GM12878 (cell line): ENCODE data around the gene OTUB2. TPM values are rescaled to one million over a fixed set of nuclear protein-coding genes. Genes with fewer than 3 reads are reported as not detected.

Source experiments
- BCL11A ChIP-seq: IDR thresholded peaks from 2 replicates; pipeline ENCODE4 v1.6.1; 2011; ENCODE audit warnings: low read depth, low read length
- CBX5 ChIP-seq: sonication (generic); IDR thresholded peaks from 2 replicates; pipeline ENCODE4 v1.6.1; 2016; ENCODE audit warnings: low read depth, moderate library complexity, mild to moderate bottlenecking, inconsistent platforms
- CEBPB ChIP-seq, 2 experiments: fragments of 150-350 bp in 1 of 2; IDR thresholded peaks; 2 replicates each; pipeline ENCODE4 v1.6.1; 2012 to 2014; ENCODE audit warnings: low read depth in 2 of 2, low read length in 2 of 2, borderline replicate concordance in 1 of 2, inconsistent platforms in 1 of 2
- CHD1 ChIP-seq: IDR thresholded peaks from 2 replicates; pipeline ENCODE4 v1.6.1; 2012; ENCODE audit warnings: low read depth, low read length, improper control_type of control experiment
- IRF3 ChIP-seq: fragments of 450-650 bp; IDR thresholded peaks from 2 replicates; pipeline ENCODE4 v1.6.1; 2014; ENCODE audit warnings: mild to moderate bottlenecking
- JUND ChIP-seq: IDR thresholded peaks from 2 replicates; pipeline ENCODE4 v1.6.1; 2012; ENCODE audit warnings: low read depth, mild to moderate bottlenecking, low read length, improper control_type of control experiment, moderate library complexity
- NFYB ChIP-seq: IDR thresholded peaks from 2 replicates; pipeline ENCODE4 v1.6.1; 2011; ENCODE audit warnings: low read depth, mild to moderate bottlenecking, low read length, improper control_type of control experiment, moderate library complexity; ENCODE audit not compliant: insufficient read depth
- NR2C1 ChIP-seq: fragments of 450-650 bp; IDR thresholded peaks from 2 replicates; pipeline ENCODE4 v1.6.1; 2017; ENCODE audit warnings: antibody characterized with exemption, mild to moderate bottlenecking, moderate library complexity
- NR2F1 ChIP-seq: fragments of 450-650 bp; conservative IDR thresholded peaks from 2 replicates; pipeline ENCODE4 v1.6.1; 2017; ENCODE audit warnings: mild to moderate bottlenecking
- RCOR1 ChIP-seq: conservative IDR thresholded peaks from 2 replicates; pipeline ENCODE4 v1.6.1; 2012; ENCODE audit warnings: low read depth, low read length, improper control_type of control experiment
- REST ChIP-seq: IDR thresholded peaks from 2 replicates; pipeline ENCODE4 v1.6.1; 2012; ENCODE audit warnings: mild to moderate bottlenecking, low read depth, low read length
- TBL1XR1 ChIP-seq: IDR thresholded peaks from 2 replicates; pipeline ENCODE4 v1.6.1; 2012; ENCODE audit warnings: low read depth, low read length, improper control_type of control experiment
- ZBTB4 ChIP-seq: fragments of 450-650 bp; formaldehyde crosslinking; IDR thresholded peaks from 2 replicates; pipeline ENCODE4 v1.4.0; 2022; ENCODE audit warnings: mild to moderate bottlenecking, moderate library complexity
- polyA plus RNA-seq, 11 experiments: library from polyadenylated mRNA; depleted of rRNA in 4 of 11; unstranded in 6 of 11; stranded (reverse) in 5 of 11; fragments of >200 nt; fragmentation: Nextera tagmentation in 4 of 11; fragmentation: Illumina TruSeq in 1 of 11; extraction: Ambion mirVana in 4 of 11; extraction: Trizol in 1 of 11; gene quantifications; 1 replicate in 1 of 11; 2 replicates in 10 of 11; pipeline versions ENCODE4 v1.2.1 to v1.2.3, GENCODE V29; 2011 to 2016; ENCODE audit warnings: inconsistent platforms in 2 of 11, missing spikeins in 2 of 11, low read depth in 1 of 11
- total RNA-seq, 4 experiments: library from RNA; depleted of rRNA in 3 of 4; stranded (reverse); fragments of >200 nt in 3 of 4; fragmentation: Illumina TruSeq in 1 of 4; extraction: Trizol in 1 of 4; gene quantifications; 2 replicates each; pipeline versions ENCODE4 v1.2.1 to v1.2.3, GENCODE V29; 2013 to 2021
- TF ChIP-seq, protein P1 (sequence below): fragments of 450-650 bp; IDR thresholded peaks from 2 replicates; pipeline ENCODE4 v1.6.1; 2017; ENCODE audit warnings: mild to moderate bottlenecking, moderate library complexity
- TF ChIP-seq, protein P2 (sequence below), 3 experiments: IDR thresholded peaks in 2 of 3; conservative IDR thresholded peaks in 1 of 3; 2 replicates each; pipeline ENCODE4 v1.5.1; 2011; ENCODE audit warnings: low read depth in 3 of 3, low read length in 3 of 3, mild to moderate bottlenecking in 3 of 3, control low read depth in 2 of 3, moderate library complexity in 2 of 3, inconsistent platforms in 1 of 3, mixed read lengths in 1 of 3; ENCODE audit not compliant: control insufficient read depth in 2 of 3, insufficient read depth in 1 of 3; ENCODE audit errors: extremely low read depth in 1 of 3

Gene OTUB2
- total and polyA plus RNA-seq, 10 of the 15 experiments (the other 5 are each of a cell fraction or from before 2014, with no cell fraction given) = 0.05 to 0.82 (median 0.43) TPM

GRCh38 chr14:94026173-94026888 lies at the start of gene OTUB2 (continued):
- TF ChIP-seq REST = no peak
- no peak for TF ChIP-seq TBL1XR1
- TF ChIP-seq, protein P1, sequence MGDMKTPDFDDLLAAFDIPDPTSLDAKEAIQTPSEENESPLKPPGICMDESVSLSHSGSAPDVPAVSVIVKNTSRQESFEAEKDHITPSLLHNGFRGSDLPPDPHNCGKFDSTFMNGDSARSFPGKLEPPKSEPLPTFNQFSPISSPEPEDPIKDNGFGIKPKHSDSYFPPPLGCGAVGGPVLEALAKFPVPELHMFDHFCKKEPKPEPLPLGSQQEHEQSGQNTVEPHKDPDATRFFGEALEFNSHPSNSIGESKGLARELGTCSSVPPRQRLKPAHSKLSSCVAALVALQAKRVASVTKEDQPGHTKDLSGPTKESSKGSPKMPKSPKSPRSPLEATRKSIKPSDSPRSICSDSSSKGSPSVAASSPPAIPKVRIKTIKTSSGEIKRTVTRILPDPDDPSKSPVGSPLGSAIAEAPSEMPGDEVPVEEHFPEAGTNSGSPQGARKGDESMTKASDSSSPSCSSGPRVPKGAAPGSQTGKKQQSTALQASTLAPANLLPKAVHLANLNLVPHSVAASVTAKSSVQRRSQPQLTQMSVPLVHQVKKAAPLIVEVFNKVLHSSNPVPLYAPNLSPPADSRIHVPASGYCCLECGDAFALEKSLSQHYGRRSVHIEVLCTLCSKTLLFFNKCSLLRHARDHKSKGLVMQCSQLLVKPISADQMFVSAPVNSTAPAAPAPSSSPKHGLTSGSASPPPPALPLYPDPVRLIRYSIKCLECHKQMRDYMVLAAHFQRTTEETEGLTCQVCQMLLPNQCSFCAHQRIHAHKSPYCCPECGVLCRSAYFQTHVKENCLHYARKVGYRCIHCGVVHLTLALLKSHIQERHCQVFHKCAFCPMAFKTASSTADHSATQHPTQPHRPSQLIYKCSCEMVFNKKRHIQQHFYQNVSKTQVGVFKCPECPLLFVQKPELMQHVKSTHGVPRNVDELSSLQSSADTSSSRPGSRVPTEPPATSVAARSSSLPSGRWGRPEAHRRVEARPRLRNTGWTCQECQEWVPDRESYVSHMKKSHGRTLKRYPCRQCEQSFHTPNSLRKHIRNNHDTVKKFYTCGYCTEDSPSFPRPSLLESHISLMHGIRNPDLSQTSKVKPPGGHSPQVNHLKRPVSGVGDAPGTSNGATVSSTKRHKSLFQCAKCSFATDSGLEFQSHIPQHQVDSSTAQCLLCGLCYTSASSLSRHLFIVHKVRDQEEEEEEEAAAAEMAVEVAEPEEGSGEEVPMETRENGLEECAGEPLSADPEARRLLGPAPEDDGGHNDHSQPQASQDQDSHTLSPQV = no peak
- peak; percentile 89 for TF ChIP-seq IRF3
- TF ChIP-seq JUND = no peak
- TF ChIP-seq, protein P2, sequence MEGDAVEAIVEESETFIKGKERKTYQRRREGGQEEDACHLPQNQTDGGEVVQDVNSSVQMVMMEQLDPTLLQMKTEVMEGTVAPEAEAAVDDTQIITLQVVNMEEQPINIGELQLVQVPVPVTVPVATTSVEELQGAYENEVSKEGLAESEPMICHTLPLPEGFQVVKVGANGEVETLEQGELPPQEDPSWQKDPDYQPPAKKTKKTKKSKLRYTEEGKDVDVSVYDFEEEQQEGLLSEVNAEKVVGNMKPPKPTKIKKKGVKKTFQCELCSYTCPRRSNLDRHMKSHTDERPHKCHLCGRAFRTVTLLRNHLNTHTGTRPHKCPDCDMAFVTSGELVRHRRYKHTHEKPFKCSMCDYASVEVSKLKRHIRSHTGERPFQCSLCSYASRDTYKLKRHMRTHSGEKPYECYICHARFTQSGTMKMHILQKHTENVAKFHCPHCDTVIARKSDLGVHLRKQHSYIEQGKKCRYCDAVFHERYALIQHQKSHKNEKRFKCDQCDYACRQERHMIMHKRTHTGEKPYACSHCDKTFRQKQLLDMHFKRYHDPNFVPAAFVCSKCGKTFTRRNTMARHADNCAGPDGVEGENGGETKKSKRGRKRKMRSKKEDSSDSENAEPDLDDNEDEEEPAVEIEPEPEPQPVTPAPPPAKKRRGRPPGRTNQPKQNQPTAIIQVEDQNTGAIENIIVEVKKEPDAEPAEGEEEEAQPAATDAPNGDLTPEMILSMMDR (IDR thresholded peaks at IDR 0.05 in 2 of 3, conservative IDR thresholded peaks at IDR 0.05 in 1 of 3; ENCODE audit: control insufficient read depth in 2 of 3, extremely low read depth in 1 of 3, insufficient read depth in 1 of 3, low read depth in 3 of 3, low read length in 3 of 3) = no peak
- TF ChIP-seq NR2C1 = no peak
- no peak for TF ChIP-seq BCL11A
- no peak for TF ChIP-seq CEBPB (IDR thresholded peaks at IDR 0.05; ENCODE audit: borderline replicate concordance in 1 of 2, low read depth in 2 of 2, low read length in 2 of 2)
- peak; percentile 43; the same call in 1 of the 2 replicates for TF ChIP-seq NR2F1
- peak; percentile 91 for TF ChIP-seq NFYB
- TF ChIP-seq RCOR1 = no peak
- no peak for TF ChIP-seq ZBTB4 (CRISPR knock-in tag)
- TF ChIP-seq CHD1 = no peak
- TF ChIP-seq CBX5 = no peak
